WTC11 (cell line): ENCODE measurements around the gene FYCO1. TPM values are rescaled to one million over a fixed set of nuclear protein-coding genes. Genes with fewer than 3 reads are reported as not detected.

ENCODE experiments used
- ATAC-seq: fragments of 200-7000 bp; cut with Tn5 transposase; 2 replicates; pipeline ENCODE4 v1.10.0; 2021; ENCODE audit warnings: mild to moderate bottlenecking, moderate library complexity
- CTCF ChIA-PET: fragments of 300-600 bp; sonication (Branson Sonifier 250); formaldehyde crosslinking; loops from one replicate; lab custom pipeline; 2021; ENCODE audit warnings: antibody characterized with exemption; lab: Charles Lee
- POLR2A ChIA-PET: fragments of 350-600 bp; sonication (Branson Sonifier 250); formaldehyde crosslinking; loops from one replicate; lab custom pipeline; 2021; ENCODE audit warnings: antibody characterized with exemption; lab: Charles Lee
- DNase-seq: peaks from one replicate; pipeline ENCODE4 v3.0.0; 2021; ENCODE audit warnings: low spot score
- H3K27ac Mint-ChIP-seq: 2 replicates; pipeline ENCODE4 v1.8.0; 2021; ENCODE audit warnings: mixed read lengths
- H3K27me3 Mint-ChIP-seq: 2 replicates; pipeline ENCODE4 v1.8.0; 2021; ENCODE audit warnings: low read depth, mild to moderate bottlenecking, moderate library complexity, mixed read lengths
- H3K36me3 Mint-ChIP-seq: 2 replicates; pipeline ENCODE4 v1.8.0; 2021; ENCODE audit warnings: mixed read lengths
- H3K4me1 Mint-ChIP-seq: 2 replicates; pipeline ENCODE4 v1.8.0; 2022; ENCODE audit warnings: mixed read lengths
- H3K4me3 Mint-ChIP-seq: 2 replicates; pipeline ENCODE4 v1.8.0; 2021; ENCODE audit warnings: mild to moderate bottlenecking, moderate library complexity, mixed read lengths
- H3K9me3 Mint-ChIP-seq: 2 replicates; pipeline ENCODE4 v1.8.0; 2021; ENCODE audit warnings: mixed read lengths
- AFF4 ChIP-seq: sonication (generic); formaldehyde crosslinking; IDR thresholded peaks from 2 replicates; pipeline ENCODE4 v1.8.1; 2023; ENCODE audit warnings: mild to moderate bottlenecking, missing genetic modification reagents, borderline replicate concordance
- CBFB ChIP-seq: sonication (generic); formaldehyde crosslinking; IDR thresholded peaks from 2 replicates; pipeline ENCODE4 v1.8.1; 2022; ENCODE audit warnings: mild to moderate bottlenecking, low read depth, missing genetic modification reagents
- ELF4 ChIP-seq: sonication (generic); formaldehyde crosslinking; IDR thresholded peaks from 2 replicates; pipeline ENCODE4 v1.8.1; 2022; ENCODE audit warnings: low read depth, mild to moderate bottlenecking, moderate library complexity, missing genetic modification reagents
- ESRRA ChIP-seq: sonication (generic); formaldehyde crosslinking; IDR thresholded peaks from 2 replicates; pipeline ENCODE4 v1.8.1; 2022; ENCODE audit warnings: mild to moderate bottlenecking, missing genetic modification reagents, borderline replicate concordance
- FOXP1 ChIP-seq: sonication (generic); formaldehyde crosslinking; IDR thresholded peaks from 2 replicates; pipeline ENCODE4 v1.8.0; 2022; ENCODE audit warnings: missing genetic modification reagents, mild to moderate bottlenecking, moderate library complexity, borderline replicate concordance
- HMGXB4 ChIP-seq: sonication (generic); formaldehyde crosslinking; IDR thresholded peaks from 2 replicates; pipeline ENCODE4 v1.8.1; 2023; ENCODE audit warnings: mild to moderate bottlenecking, moderate library complexity, missing genetic modification reagents
- OVOL2 ChIP-seq: fragments of 250-450 bp; sonication (Bioruptor Pico); IDR thresholded peaks from 2 replicates; pipeline ENCODE4 v1.9.0; 2021; ENCODE audit warnings: mild to moderate bottlenecking, borderline replicate concordance
- PRDM15 ChIP-seq: sonication (generic); formaldehyde crosslinking; IDR thresholded peaks from 2 replicates; pipeline ENCODE4 v1.8.0; 2022; ENCODE audit warnings: missing genetic modification reagents
- PREB ChIP-seq: sonication (generic); formaldehyde crosslinking; IDR thresholded peaks from 2 replicates; pipeline ENCODE4 v1.8.1; 2022; ENCODE audit warnings: mild to moderate bottlenecking, missing genetic modification reagents, moderate library complexity, borderline replicate concordance
- TP53 ChIP-seq: sonication (generic); formaldehyde crosslinking; IDR thresholded peaks from 2 replicates; pipeline ENCODE4 v1.8.1; 2023; ENCODE audit warnings: mild to moderate bottlenecking, missing genetic modification reagents
- ZNF425 ChIP-seq: fragments of 250-450 bp; sonication (Bioruptor Pico); conservative IDR thresholded peaks from 2 replicates; pipeline ENCODE4 v1.9.0; 2021; ENCODE audit warnings: mild to moderate bottlenecking
- total RNA-seq: library from RNA; stranded (reverse); gene quantifications from 3 replicates; pipeline ENCODE4 v1.2.3, GENCODE V29; 2021
- TF ChIP-seq, protein P1 (sequence below): fragments of 250-450 bp; sonication (Bioruptor Pico); IDR thresholded peaks from 2 replicates; pipeline ENCODE4 v1.9.0; 2021; ENCODE audit warnings: moderate library complexity, mild to moderate bottlenecking, inconsistent platforms, borderline replicate concordance

Gene FYCO1
- total RNA-seq, 1 experiment from 2014 or later = 13.9 TPM

DNA sequence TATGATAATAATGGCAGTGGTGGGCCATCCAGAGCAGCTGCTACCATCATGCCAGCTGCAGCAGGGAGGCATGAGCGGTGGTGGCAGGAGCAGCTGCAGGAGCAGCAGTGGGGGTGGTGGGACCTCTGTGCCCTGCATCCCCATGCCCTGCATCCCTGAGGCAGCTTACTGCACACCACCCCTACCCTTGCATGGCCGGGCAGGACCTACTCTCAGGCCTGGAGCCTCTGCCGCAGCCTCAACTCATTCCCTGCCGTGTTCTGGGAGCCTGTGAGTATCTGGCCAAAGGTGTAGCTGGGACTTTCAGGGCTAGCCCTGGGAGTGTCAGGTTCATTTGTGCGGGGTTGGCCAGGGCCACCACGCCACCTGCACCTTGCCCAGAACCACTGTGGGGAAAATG lies 35.0 kb upstream of the FYCO1 start:
- no peaks in the 10 kb centered on the region for H3K4me1 Mint-ChIP-seq
- TF ChIP-seq ELF4 (CRISPR knock-in tag) = no peak
- TF ChIP-seq AFF4 (CRISPR knock-in tag) = no peak
- TF ChIP-seq PRDM15 (CRISPR knock-in tag) = no peak
- no peak for TF ChIP-seq HMGXB4 (CRISPR knock-in tag)
- TF ChIP-seq, protein P1, sequence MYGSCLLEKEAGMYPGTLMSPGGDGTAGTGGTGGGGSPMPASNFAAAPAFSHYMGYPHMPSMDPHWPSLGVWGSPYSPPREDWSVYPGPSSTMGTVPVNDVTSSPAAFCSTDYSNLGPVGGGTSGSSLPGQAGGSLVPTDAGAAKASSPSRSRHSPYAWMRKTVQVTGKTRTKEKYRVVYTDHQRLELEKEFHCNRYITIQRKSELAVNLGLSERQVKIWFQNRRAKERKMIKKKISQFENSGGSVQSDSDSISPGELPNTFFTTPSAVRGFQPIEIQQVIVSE = no peak
- TF ChIP-seq TP53 (CRISPR knock-in tag) = no peak
- no peak for TF ChIP-seq ZNF425
- no peak for TF ChIP-seq PREB (CRISPR knock-in tag)
- TF ChIP-seq, all 79 proteins: peak for 0
- ChIA-PET POLR2A (no interaction called here), CTCF (interaction anchor here (0.8 to 1.4 kb wide), 2 partner anchors 49 to 92 kb away, joined by 3 to 4 read pairs; no protein-coding TSS in a partner anchor)
- H3K9me3 Mint-ChIP-seq = peaks cover 25% of the 10 kb centered on the region
- no peak overlapping the region for H3K27ac Mint-ChIP-seq
- DNase-seq (no peak), ATAC-seq (no peak)
- no peak overlapping the region for H3K4me3 Mint-ChIP-seq
- H3K36me3 Mint-ChIP-seq = peaks cover 9% of the 10 kb centered on the region
- H3K27me3 Mint-ChIP-seq = peaks cover 6% of the 10 kb centered on the region; the same call in 1 of the 2 replicates

DNA sequence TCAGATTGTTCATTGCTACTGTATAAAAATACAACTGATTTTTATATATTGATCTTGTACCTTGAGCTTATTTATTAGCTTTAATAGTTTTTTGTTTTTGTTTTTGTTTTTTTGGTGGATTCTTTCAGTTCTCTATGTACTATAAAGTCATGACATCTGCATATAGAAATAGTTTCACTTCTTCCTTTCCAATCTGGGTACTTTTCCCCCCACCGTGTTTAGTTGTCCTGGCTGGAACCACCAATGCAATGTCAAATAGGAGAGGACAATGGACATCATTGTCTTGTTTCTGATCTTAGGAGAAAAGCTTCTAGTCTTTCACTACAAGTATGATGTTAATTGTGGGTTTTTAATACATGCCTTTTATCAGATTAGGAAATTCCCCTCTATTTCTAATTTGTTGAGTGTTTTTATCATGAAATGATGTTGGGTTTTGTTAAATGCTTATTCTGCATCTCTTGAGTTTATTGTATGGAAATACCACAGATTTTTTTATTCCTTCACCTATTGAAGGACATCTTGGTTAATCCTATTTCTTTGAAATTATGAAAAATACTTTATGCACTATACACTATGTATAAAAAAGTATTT lies 34.4 kb upstream of the FYCO1 start:
- TF ChIP-seq OVOL2 (no peak), TP53 (CRISPR knock-in tag) (no peak), CBFB (CRISPR knock-in tag) (no peak), ESRRA (no peak), FOXP1 (CRISPR knock-in tag) (no peak)
- Mint-ChIP-seq H3K27ac (no peak overlapping the region), H3K36me3 (peaks cover 9% of the 10 kb centered on the region), H3K4me1 (no peaks in the 10 kb centered on the region), H3K27me3 (peaks cover 6% of the 10 kb centered on the region; the same call in 1 of the 2 replicates), H3K9me3 (peaks cover 25% of the 10 kb centered on the region), H3K4me3 (no peak overlapping the region)
- DNase-seq (no peak), ATAC-seq (no peak)
- ChIA-PET POLR2A (no interaction called here), CTCF (interaction anchor here (1.4 kb wide), 1 partner anchor 49 kb away, joined by 4 read pairs; no protein-coding TSS in a partner anchor)
